HepG2 (cell line): ENCODE measurements around the gene SCFD2. TPM values are rescaled to one million over a fixed set of nuclear protein-coding genes. Genes with fewer than 3 reads are reported as not detected.

Experiments
- ASH2L ChIP-seq: fragments of 300-600, 200-600 bp; sonication (generic); IDR thresholded peaks from 2 replicates; pipeline ENCODE4 v1.7.0; 2017; ENCODE audit warnings: low read depth, mild to moderate bottlenecking, moderate library complexity, mixed read lengths, low read length; ENCODE audit not compliant: insufficient read length
- ATF7 ChIP-seq, 2 experiments: fragments of 450-650 bp in 1 of 2; sonication (generic) in 1 of 2; formaldehyde crosslinking in 1 of 2; IDR thresholded peaks; 2 replicates each; pipeline versions ENCODE4 v1.4.0 to v1.6.1; 2016 to 2020; ENCODE audit warnings: antibody characterized with exemption in 1 of 2, mild to moderate bottlenecking in 1 of 2, missing genetic modification reagents in 1 of 2
- KAT7 ChIP-seq: IDR thresholded peaks from 2 replicates; pipeline ENCODE4 v1.6.1; 2018; ENCODE audit warnings: borderline replicate concordance, missing compliant biosample characterization
- KDM5B ChIP-seq: sonication (generic); formaldehyde crosslinking; IDR thresholded peaks from 2 replicates; pipeline ENCODE4 v1.4.0; 2020; ENCODE audit warnings: missing genetic modification reagents, mild to moderate bottlenecking, borderline replicate concordance
- MEIS1 ChIP-seq: sonication (generic); formaldehyde crosslinking; IDR thresholded peaks from 2 replicates; pipeline ENCODE4 v1.9.0; 2021; ENCODE audit warnings: mild to moderate bottlenecking, missing genetic modification reagents, moderate library complexity, borderline replicate concordance
- MIER3 ChIP-seq: IDR thresholded peaks from 2 replicates; pipeline ENCODE4 v1.6.1; 2016; ENCODE audit warnings: missing compliant biosample characterization, borderline replicate concordance
- RFXANK ChIP-seq: IDR thresholded peaks from 2 replicates; pipeline ENCODE4 v1.6.1; 2016
- RFXAP ChIP-seq: sonication (generic); formaldehyde crosslinking; IDR thresholded peaks from 2 replicates; pipeline ENCODE4 v1.4.0; 2020; ENCODE audit warnings: missing genetic modification reagents, borderline replicate concordance
- SKI ChIP-seq: fragments of 450-650 bp; IDR thresholded peaks from one replicate; pipeline ENCODE4 v1.6.1; 2018; ENCODE audit warnings: mild to moderate bottlenecking; ENCODE audit not compliant: partially characterized antibody
- SRSF1 ChIP-seq: fragments of 200-400 bp; formaldehyde crosslinking; optimal IDR thresholded peaks from 2 replicates; pipeline ENCODE3; 2017; ENCODE audit warnings: mild to moderate bottlenecking, low read depth, low read length, moderate library complexity
- SSRP1 ChIP-seq: IDR thresholded peaks from 2 replicates; pipeline ENCODE4 v1.6.1; 2016; ENCODE audit warnings: control low read depth
- SUZ12 ChIP-seq: fragments of 150-350 bp; IDR thresholded peaks from 2 replicates; pipeline ENCODE4 v1.6.1; 2014; ENCODE audit warnings: low read depth, low read length
- ZFP36L2 ChIP-seq: sonication (generic); formaldehyde crosslinking; IDR thresholded peaks from 2 replicates; pipeline ENCODE4 v1.4.0; 2020; ENCODE audit warnings: missing genetic modification reagents
- ZNF101 ChIP-seq: sonication (generic); formaldehyde crosslinking; IDR thresholded peaks from 2 replicates; pipeline ENCODE4 v1.4.0; 2020; ENCODE audit warnings: mild to moderate bottlenecking, low read depth, missing genetic modification reagents, borderline replicate concordance
- ZNF124 ChIP-seq: sonication (generic); formaldehyde crosslinking; IDR thresholded peaks from 2 replicates; pipeline ENCODE4 v1.4.0; 2020; ENCODE audit warnings: missing genetic modification reagents
- ZNF326 ChIP-seq: sonication (generic); formaldehyde crosslinking; IDR thresholded peaks from 2 replicates; pipeline ENCODE4 v1.4.0; 2020; ENCODE audit warnings: missing genetic modification reagents, borderline replicate concordance
- ZNF335 ChIP-seq: sonication (generic); formaldehyde crosslinking; IDR thresholded peaks from 2 replicates; pipeline ENCODE4 v1.4.0; 2020; ENCODE audit warnings: missing genetic modification reagents
- ZNF430 ChIP-seq: sonication (generic); formaldehyde crosslinking; IDR thresholded peaks from 2 replicates; pipeline ENCODE4 v1.9.0; 2021; ENCODE audit warnings: mild to moderate bottlenecking, missing genetic modification reagents
- ZNF746 ChIP-seq: sonication (generic); formaldehyde crosslinking; IDR thresholded peaks from 2 replicates; pipeline ENCODE4 v1.8.0; 2022; ENCODE audit warnings: mild to moderate bottlenecking, missing genetic modification reagents
- ZNF747 ChIP-seq: sonication (generic); formaldehyde crosslinking; IDR thresholded peaks from 2 replicates; pipeline ENCODE4 v1.8.1; 2023; ENCODE audit warnings: missing genetic modification reagents, mild to moderate bottlenecking, borderline replicate concordance
- ZNF891 ChIP-seq: sonication (generic); formaldehyde crosslinking; IDR thresholded peaks from 2 replicates; pipeline ENCODE4 v1.5.0; 2020; ENCODE audit warnings: mild to moderate bottlenecking, missing genetic modification reagents
- polyA plus RNA-seq, 8 experiments: library from polyadenylated mRNA; depleted of rRNA in 3 of 8; stranded (reverse) in 7 of 8; unstranded in 1 of 8; fragments of >200 nt; fragmentation: Illumina TruSeq in 4 of 8; extraction: Trizol in 4 of 8; gene quantifications; 2 replicates each; pipeline versions ENCODE4 v1.2.1 to v1.2.3, GENCODE V29; 2011 to 2016; ENCODE audit warnings: low read depth in 4 of 8, missing spikeins in 1 of 8, mixed read lengths in 1 of 8; ENCODE audit not compliant: insufficient read depth in 1 of 8
- total RNA-seq, 5 experiments: library from RNA; depleted of rRNA; stranded (reverse); fragments of >200 nt; fragmentation: Illumina TruSeq; extraction: Trizol; gene quantifications; 2 replicates each; pipeline ENCODE4 v1.2.3, GENCODE V29; 2016; ENCODE audit warnings: low read depth in 1 of 5
- TF ChIP-seq, protein P1 (sequence below): sonication (generic); formaldehyde crosslinking; IDR thresholded peaks from 2 replicates; pipeline ENCODE4 v1.8.1; 2022; ENCODE audit warnings: low read depth, mild to moderate bottlenecking, missing genetic modification reagents
- TF ChIP-seq, protein P2 (sequence below): sonication (generic); formaldehyde crosslinking; IDR thresholded peaks from 2 replicates; pipeline ENCODE4 v1.5.1; 2020; ENCODE audit warnings: missing genetic modification reagents, mild to moderate bottlenecking, borderline replicate concordance
- TF ChIP-seq, protein P3 (sequence below): sonication (generic); formaldehyde crosslinking; conservative IDR thresholded peaks from 2 replicates; pipeline ENCODE4 v1.4.0; 2020; ENCODE audit warnings: missing genetic modification reagents
- TF ChIP-seq, protein P4 (sequence below): sonication (generic); formaldehyde crosslinking; IDR thresholded peaks from 2 replicates; pipeline ENCODE4 v1.8.1; 2023; ENCODE audit warnings: missing genetic modification reagents, mild to moderate bottlenecking, borderline replicate concordance

The SCFD2 gene
- total and polyA plus RNA-seq, 2 of the 13 experiments (the other 11 are each of a cell fraction or from before 2014, with no cell fraction given) = 4.6 to 15.6 TPM

DNA sequence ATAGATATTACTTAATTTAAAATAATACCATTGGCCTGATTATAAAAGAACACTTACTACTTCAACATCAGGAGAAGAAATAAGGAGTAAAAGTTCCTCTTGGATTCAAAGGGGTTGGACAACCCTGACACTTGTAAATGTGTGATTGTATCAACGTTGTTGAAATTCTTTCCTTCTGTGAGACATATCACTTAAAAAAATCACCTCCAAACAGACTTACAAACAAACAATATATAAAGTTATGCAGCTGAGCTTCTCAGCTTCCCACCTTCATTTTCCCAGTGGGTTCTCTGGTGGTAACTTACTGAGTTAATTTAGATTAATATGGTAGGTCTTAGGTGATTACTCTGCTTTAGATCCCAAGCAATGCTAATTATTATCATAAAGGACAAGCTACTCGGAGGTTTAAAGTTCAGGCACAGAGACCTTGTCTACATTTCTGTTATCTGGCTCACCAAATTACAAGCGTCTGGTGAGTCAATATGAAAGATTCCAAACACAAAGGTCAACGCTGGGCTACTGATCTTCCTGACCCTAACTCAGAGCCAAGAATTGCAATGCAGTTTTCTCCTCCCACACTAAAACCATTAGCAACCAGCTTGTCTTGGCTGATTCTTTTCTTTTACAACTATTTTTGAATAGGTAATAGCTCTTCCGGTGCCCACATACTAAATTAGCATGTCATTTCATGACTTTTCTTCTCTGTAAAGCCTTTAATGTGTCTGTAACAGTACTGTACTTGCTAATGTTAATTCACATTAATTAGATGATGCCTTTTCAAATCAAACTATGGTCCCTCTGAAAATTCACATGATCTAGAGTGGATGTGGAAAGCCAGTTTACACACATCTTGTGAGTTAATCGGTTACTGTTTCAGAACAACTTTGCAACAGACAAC, 346.1 kb downstream of the SCFD2 start (continued):
- TF ChIP-seq SUZ12 = no peak
- TF ChIP-seq ZNF747 (CRISPR knock-in tag) = no peak
- peak; percentile 81 for TF ChIP-seq SKI
- TF ChIP-seq ASH2L = peak; percentile 88
- no peak for TF ChIP-seq KAT7
- no peak for TF ChIP-seq ZFP36L2
- peak; percentile 87 for TF ChIP-seq MIER3 (CRISPR knock-in tag)
- TF ChIP-seq ATF7 (IDR thresholded peaks at IDR 0.05) = no peak
- TF ChIP-seq ATF7 (CRISPR knock-in tag; IDR thresholded peaks at IDR 0.05) = no peak
- no peak for TF ChIP-seq ZNF891 (CRISPR knock-in tag)
- TF ChIP-seq, protein P1, sequence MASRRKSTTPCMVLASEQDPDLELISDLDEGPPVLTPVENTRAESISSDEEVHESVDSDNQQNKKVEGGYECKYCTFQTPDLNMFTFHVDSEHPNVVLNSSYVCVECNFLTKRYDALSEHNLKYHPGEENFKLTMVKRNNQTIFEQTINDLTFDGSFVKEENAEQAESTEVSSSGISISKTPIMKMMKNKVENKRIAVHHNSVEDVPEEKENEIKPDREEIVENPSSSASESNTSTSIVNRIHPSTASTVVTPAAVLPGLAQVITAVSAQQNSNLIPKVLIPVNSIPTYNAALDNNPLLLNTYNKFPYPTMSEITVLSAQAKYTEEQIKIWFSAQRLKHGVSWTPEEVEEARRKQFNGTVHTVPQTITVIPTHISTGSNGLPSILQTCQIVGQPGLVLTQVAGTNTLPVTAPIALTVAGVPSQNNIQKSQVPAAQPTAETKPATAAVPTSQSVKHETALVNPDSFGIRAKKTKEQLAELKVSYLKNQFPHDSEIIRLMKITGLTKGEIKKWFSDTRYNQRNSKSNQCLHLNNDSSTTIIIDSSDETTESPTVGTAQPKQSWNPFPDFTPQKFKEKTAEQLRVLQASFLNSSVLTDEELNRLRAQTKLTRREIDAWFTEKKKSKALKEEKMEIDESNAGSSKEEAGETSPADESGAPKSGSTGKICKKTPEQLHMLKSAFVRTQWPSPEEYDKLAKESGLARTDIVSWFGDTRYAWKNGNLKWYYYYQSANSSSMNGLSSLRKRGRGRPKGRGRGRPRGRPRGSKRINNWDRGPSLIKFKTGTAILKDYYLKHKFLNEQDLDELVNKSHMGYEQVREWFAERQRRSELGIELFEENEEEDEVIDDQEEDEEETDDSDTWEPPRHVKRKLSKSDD = no peak
- TF ChIP-seq RFXANK (CRISPR knock-in tag) = 0 out of 2 replicates have a peak, but pooled peaks have one; percentile 41
- TF ChIP-seq SRSF1 = no peak
- TF ChIP-seq, protein P2, sequence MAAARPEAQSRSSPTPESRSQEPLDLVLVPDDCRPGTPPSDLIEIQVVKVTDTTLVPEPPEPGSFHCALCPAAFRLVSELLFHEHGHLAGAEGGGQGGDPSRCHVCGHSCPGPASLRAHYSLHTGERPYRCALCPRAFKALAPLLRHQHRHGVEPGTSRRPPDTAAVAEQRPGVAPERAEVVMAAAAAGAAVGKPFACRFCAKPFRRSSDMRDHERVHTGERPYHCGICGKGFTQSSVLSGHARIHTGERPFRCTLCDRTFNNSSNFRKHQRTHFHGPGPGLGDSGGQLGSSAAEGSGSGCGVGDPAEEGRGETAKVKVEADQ (CRISPR knock-in tag) = no peak
- no peak for TF ChIP-seq ZNF124 (CRISPR knock-in tag)
- TF ChIP-seq ZNF430 (CRISPR knock-in tag) = no peak
- TF ChIP-seq MEIS1 (CRISPR knock-in tag) = no peak
- TF ChIP-seq RFXAP (CRISPR knock-in tag) = no peak
- TF ChIP-seq KDM5B = no peak
- TF ChIP-seq SSRP1 (CRISPR knock-in tag) = no peak; the same call in 1 of the 2 replicates
- no peak for TF ChIP-seq ZNF326 (CRISPR knock-in tag)
- no peak for TF ChIP-seq ZNF101 (CRISPR knock-in tag)
- TF ChIP-seq ZNF335 (CRISPR knock-in tag) = no peak
- TF ChIP-seq, protein P3, sequence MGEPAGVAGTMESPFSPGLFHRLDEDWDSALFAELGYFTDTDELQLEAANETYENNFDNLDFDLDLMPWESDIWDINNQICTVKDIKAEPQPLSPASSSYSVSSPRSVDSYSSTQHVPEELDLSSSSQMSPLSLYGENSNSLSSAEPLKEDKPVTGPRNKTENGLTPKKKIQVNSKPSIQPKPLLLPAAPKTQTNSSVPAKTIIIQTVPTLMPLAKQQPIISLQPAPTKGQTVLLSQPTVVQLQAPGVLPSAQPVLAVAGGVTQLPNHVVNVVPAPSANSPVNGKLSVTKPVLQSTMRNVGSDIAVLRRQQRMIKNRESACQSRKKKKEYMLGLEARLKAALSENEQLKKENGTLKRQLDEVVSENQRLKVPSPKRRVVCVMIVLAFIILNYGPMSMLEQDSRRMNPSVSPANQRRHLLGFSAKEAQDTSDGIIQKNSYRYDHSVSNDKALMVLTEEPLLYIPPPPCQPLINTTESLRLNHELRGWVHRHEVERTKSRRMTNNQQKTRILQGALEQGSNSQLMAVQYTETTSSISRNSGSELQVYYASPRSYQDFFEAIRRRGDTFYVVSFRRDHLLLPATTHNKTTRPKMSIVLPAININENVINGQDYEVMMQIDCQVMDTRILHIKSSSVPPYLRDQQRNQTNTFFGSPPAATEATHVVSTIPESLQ (CRISPR knock-in tag) = no peak
- TF ChIP-seq, protein P4, sequence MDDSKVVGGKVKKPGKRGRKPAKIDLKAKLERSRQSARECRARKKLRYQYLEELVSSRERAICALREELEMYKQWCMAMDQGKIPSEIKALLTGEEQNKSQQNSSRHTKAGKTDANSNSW (CRISPR knock-in tag) = no peak
- TF ChIP-seq ZNF746 = no peak
